Non-pigmented ciliary epithelial cell (primary cell): Measurements from ENCODE around the gene THEM4.

ENCODE experiments used
- DNase-seq: peaks from one replicate; pipeline ENCODE4 v3.0.0-alpha.2; 2010; ENCODE audit warnings: low read depth

The THEM4 gene

DNA sequence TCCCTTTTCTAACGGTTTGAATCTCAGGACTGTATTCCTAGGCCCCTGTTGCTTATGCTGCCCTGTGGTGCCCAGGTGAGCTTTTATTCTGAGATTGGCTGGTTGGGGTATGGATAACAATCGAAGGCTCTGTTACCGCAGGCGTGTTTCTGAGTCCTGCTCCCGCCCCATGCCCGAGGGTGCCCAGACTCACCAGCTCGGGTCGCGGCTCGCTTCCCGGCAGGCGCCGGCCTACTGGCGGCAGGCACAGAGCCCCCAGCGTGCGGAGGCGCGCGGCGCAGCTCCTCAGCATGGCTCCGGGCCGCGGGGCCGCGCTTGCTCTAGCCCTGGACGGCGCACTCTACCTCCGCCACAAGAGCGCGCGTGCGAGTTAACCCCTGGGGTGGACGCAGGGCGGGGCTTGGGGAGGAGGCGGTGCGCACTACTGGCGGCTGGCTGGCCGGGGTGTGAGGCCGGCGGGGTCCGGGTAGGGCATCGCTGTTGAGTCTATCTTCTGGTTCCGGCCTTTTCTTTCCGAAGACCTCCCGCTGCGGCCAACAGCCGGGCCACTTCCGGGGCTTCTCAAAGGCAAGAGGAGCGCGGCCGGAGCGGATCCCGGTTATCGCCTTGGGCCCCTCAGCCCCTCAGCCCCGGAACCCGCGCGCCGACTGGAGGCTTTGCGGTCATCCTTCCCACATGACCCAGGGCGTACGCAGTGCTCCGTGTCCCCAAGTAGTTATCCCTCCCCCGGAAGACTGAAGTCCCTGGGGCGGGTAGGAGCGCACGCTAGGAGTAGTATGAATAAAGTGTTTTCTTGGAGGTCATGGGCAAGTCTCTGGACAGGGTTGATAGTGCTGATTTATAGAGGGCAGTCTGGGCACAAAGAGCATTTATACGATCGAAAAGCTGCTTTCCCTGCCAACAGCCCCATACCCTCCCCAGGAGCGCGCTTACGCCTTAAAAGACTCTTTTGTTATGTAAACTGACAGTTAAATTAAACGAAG, at the start of gene THEM4:
TSS of gene THEM4 (minus strand) at position 345 of the 983 bp plus-strand sequence. CDS start at position 292, 53 bp downstream.
- peak; percentile 74 for DNase-seq

DNA sequence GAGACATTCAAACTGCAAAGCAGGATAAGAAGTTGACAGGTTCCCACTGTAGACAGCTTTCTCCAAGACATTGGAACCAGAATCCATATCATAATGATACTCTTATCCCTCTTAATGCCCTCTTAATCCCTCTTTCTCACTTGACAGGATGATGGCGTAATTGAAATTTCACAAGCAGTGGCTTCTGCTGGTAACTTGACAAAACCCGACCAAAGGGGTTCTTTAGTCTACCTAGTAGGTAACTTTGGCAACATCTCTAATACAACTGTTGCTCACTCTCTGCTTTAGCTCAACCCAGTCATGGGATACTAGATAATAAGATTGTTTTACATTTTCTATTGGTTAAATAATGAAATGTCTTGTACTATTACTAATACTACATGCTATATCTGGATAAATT, 49.6 kb upstream of the THEM4 start:
- no peak for DNase-seq

DNA sequence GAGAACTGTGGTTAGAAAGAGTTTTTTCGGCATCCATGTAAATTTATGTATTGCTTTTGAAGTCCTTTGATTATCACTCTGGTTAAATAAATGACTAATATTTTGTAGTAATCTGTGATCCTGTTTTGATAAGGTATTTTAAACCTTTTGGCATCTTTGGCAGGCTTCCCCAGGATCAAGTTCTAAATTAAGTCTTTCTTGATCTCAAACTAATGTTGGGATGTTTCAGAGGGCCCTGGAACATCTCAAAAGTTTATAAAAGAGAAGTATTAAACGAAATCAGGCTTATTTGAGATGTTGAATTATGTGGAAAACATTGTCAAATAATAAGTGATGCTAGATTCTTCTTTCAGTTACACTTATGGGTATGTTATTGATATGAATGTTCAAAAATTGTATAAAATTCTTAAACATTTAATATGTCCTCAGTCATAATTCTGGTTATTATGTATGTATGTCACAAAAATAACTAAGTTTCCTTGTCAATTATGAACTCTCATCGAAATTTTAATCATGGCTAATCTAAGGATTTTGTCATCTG, 47.7 kb upstream of the THEM4 start:
- DNase-seq: no peak

DNA sequence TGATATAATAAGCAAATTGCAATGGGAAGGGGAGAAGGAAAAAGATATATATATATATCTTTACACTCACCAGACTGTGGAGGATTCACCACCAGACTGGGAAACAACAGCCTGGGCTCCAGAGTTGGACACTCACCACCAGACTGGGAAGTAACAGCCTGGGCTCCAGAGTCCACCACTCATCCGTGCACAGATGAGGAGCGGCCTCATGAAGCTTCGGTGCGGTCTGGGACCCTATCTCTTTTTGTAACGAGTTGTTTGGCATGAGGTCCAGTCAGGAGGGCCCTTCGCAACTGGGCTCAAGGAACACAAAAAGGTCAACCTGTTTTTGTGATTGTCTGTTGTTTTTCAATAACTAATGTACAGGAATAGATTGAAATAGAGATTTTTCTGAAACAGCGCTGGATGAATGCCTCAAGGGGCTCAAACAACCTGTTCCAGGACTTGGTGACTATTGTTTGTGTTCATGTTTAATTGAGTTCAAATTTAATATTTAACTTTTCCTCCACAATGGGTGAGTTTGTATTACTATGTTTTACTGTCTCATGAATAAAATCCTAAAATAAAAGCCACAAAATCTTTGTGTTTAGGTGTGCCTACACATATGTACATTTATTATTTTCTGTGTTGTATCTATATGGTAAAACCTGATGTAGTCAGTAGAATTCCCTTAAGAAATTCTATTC, 44.2 kb upstream of the THEM4 start:
- no peak for DNase-seq

DNA sequence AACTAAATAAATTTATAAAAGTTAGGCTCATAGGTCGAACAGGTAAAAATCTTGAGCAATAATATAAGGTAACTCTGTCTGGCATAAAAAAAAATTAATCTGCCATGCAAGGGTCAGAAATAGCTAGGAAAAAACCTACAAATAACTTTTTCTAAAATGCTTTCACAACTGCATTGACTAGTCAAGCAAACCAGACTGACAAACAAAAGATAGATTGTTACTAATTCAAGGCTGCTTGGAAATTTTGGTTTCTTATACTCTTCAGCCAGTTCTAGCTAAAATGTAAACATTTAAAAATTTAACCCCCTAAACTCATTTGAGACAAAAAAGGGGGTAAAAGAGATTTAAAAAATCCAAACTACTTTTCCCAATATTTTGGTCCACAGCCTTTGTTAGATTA, 43.5 kb upstream of the THEM4 start:
- DNase-seq: no peak

DNA sequence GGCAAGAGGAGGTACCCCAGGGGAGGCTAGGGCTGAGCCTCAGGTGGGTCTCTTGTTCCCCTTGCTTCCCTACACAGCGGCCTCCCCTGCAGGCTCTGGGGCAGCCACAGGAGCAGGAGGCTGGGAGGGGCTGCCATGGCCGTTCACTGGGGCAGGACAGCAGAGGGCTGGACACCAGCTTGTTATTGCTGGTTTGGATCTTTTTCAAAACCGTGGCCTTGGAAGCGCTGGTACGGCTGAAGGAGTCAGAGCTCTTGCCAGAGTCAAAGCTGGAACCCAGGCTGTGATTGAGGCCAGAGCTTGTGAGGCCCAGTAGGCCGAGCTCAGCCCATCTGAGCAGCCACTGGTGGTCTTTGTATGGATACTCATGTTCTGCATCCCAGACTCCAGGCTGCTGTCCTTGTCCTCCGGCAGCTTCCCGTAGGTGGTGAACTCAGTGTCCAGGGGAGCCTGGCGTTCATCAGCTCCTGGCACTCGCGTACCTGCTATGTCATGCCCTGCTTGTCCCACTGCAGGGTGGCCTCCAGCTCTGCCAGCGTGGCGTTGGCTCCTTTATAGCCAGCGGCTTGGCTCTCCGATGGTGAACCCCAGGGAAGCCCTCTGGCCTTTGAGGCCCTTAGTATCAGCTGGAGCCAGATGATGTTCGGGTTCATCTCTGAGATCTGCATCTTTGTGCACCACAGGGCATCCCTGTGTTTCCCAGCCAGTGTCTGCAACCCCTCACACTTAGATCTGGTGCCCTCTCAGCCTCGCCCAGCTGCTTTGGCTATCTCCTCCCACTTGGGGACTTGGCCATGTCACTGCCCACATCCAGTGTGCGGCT, 40.3 kb upstream of the THEM4 start:
- DNase-seq: no peak

DNA sequence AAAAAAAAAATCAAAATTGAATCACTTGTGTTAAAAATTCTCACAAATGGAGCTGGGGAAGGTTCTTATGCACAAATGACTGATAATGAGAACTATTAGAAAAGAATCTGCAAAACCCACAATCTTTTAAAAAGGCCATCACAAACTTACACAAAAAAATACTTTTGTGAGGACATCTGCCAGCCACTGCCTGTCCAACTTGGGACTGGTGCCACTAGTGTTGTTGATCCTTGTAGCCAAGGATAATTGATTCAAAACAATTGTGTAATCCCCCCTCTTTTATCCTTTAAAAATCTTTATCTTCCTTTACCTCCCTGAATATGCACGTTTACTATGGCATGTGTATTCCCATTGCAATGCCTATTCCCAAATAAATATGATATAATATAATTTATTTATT, 39.2 kb upstream of the THEM4 start:
- no peak for DNase-seq

DNA sequence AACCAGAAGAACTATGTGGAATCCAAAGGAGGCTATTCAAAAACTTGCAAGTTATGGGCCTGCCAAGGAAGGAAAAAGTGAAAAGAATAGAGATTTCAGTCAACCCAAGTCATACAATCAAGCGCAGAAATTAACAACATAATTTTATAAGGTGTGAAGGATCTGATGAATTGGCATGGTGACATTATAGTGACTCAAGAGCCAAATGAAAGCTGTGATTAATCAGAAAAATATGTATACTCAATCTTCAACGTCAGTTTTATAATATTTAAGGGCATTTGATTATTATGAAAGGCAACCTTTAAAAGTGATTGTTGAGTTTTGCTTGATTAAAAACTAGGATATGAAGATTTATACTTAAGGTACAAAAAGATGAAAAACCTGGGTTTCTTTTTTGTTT, 37.8 kb upstream of the THEM4 start:
- no peak for DNase-seq

DNA sequence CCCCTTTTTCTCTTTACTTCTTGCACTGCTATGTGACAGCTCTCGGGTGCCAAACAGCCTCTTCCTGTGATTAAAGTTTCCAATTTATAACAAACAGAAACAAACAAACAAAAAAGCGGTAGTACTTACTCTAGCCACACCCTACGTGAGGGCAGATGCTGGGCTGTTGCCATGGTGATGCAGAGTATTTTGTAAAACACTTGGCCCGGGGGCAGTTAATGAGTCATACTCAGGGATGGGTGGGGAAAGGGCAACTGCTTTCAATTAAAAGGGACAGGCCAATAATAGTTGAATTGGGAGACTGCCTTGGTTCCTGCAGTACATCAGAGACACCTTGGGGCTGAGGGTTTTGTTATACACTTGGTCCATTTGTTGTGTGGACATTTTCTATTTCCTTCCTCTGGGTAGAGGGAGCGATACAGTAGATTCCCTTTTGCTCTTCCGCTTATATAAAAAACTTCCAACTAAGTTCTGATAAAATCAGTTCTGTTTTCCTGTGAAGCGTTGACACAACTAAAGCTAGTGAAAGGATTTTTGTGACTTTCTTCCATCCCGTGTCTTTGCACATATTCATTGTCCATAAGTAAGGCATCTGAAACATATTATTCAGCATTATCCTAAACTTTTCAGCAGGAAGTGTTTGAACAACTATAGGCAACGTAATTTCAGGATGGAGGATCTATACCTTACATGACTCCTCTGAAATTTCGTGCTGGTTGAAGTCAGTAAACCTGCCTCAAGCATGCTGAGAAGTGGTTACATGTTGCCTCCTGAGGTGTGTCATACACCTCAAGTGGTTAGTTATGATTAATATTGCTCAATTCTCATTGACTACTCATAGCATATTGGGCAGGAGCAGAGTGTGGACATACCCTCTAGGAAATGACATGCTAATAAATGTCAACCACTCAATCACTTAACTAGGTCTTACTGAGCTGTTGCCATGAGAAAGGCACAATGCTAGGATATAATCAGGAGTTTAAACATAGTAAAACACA, 36.7 kb upstream of the THEM4 start:
- peak; percentile 80 for DNase-seq

DNA sequence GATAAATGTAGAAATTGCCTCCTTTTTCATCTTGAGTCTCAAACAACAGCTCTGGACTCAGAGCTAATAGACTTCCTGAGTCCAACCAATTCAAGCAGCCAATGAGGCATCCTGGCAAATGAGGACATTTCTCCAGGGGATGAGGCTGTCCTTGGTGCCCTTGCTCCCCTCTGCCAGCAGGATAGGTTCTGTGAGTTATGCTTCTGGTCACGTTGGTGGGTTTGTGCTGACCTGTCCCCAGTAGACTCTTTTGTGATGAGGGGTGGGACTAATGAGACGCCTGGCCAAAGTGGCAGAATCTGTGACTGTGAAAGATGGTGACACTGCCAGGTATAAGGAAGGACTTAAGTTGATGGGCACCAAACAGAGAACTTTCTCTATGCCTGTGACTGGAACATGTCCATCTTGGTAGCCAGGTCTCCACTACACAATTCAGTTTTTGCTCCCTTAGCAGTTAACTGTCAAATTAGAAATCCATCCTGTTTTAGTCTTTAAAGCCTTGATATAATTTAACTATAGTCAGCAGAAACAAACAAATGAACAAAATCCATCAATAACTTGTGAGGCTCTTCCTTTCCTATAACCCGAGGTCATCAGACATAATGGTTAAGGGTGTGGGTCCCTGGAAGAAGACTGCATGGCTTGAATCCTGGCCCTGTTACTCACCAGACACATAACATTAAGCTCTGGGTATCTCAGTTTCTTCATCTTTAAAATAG, 35.7 kb upstream of the THEM4 start:
- DNase-seq: no peak

DNA sequence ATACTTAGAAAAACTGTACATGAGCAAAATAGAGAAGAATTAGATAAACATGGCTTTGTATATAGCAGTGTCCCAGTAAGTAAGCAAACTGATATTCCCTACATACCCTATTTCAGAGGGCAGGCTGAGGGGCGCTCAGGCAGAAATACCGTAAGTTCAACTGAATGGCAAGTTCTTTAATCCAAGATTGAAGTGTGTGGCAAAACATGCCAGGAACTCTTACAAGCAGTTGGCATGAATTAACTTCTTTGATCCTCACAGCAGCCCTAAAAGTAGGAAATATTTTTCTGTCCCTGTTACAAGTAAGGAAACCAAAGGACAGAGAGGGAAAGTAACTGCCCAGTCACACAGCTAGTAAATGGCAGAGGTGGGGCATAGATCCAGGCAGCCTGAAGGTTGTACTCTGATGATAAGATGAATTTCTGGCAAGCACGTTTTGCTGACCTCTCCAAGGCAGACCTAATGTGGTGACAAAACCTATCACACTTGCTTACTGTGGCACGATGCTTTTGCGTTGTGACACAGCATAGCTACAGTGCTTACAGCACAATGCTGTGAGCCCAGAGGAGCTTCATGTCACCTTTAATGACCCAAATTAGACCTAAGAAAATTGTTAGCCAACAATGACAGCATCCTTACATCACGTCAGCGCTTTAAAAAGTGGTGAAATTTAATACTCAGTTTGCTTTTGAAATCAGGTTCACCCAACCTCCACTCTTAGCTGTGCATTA, 35.0 kb upstream of the THEM4 start:
- DNase-seq: no peak

DNA sequence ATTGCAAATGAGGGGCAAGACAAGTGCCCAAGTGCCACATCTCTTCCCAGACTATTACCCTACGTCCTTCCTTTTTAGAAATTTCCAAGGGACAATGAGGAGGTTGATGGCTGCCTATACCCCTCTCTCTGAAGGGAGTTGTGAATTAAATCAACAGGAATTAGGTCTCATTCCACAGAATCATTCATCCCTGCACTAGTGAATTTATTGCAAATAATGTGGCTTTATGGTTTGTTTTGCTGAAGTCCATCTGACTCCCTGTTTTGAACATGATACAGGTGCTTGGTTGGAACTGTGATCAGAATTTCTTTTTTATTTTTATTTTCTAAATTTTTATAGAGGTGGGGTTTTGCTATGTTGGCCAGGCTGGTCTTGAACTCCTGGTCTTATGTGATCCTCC, 34.3 kb upstream of the THEM4 start:
- DNase-seq: no peak

DNA sequence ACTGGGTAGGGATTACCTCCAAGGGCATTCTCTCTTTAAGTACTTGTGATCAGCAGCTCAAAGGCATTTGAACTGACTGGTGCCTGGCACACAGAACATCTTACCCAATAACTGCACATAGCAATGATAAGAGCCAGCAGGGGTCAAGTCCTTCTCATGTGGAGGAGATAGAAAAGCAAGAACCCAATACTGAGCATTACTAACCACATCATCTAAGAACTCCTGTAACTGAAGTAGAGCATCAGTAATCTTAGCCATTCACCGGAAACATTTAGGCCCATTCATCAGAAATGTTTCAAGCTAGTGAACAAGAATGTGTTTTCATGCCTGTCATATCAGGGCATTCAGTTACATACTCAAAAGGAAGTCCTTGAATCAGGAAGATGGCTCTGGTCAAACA, 33.6 kb upstream of the THEM4 start:
- DNase-seq: peak; percentile 20

DNA sequence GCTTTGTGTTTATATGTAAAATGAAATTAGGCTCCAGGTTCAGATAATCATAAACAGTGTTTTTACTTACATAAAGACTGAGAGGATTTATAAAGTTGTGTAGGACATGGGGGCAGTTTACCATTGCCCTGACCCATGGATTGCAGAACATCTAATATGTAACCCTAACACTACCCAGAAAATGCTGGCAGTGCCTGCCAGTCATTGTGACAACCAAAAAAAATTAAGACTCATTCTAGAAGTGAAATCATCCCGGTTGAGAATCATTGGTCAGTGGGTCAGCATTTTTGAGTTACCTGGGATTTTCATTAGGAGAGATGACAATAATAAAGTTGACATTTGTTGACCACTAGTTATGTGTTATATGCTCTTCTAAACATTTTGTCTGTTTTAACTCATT, 31.2 kb upstream of the THEM4 start:
- no peak for DNase-seq

DNA sequence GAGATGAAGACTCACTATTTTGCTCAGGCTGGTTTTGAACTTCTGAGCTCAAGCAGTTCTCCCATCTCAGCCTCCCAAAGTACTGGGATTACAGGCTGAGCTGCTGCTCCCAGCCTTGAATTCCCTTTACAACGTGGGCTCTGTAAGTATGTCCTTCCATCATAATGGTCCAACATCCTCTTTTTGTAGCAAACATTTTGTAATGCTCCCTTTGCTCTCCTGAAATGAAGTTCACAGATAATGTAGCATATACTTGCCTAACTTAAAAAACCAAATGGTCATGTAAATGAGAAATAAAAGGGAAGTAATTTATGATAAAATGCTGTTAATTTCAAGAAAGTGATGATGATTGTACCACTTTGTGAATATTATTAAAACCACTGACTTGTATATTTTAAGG, 30.5 kb upstream of the THEM4 start:
- no peak for DNase-seq

DNA sequence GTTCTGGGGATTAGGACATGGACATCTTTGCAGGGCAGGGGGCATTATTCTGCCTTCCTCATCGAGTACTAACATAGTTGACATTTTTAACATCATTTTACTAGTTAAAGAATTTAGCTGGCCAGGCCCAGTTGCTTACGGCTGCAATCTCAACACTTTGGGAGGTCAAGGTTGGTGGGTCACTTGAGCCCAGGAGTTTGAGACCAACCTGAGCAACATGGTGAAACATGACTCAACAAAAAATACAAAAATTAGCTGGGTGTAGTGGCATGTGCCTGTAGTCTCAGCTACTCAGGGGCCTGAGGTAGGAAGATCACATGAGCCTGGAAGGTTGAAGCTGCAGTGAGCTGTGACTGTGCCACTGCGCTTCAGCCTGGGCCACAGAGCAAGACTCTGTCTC, 29.8 kb upstream of the THEM4 start:
- DNase-seq: no peak

DNA sequence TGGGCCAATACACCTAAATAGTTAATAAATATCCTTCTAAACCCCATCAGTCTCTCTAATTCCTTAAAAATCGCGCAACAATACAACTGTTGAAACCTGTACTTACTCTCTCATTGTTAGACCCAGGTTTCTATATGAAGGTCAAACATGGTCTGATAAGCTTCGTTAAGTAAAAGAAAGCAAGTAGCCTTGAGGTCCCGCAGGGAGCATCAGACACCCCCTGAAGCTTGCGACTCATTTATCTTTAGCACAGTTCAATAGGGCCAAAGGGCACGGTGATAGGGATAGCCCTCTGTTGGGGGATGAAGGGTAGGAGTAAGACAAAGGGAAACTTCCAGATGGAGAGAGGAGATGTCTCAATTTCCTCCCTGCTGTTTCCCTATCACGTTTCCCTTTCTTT, 27.3 kb upstream of the THEM4 start:
- no peak for DNase-seq

DNA sequence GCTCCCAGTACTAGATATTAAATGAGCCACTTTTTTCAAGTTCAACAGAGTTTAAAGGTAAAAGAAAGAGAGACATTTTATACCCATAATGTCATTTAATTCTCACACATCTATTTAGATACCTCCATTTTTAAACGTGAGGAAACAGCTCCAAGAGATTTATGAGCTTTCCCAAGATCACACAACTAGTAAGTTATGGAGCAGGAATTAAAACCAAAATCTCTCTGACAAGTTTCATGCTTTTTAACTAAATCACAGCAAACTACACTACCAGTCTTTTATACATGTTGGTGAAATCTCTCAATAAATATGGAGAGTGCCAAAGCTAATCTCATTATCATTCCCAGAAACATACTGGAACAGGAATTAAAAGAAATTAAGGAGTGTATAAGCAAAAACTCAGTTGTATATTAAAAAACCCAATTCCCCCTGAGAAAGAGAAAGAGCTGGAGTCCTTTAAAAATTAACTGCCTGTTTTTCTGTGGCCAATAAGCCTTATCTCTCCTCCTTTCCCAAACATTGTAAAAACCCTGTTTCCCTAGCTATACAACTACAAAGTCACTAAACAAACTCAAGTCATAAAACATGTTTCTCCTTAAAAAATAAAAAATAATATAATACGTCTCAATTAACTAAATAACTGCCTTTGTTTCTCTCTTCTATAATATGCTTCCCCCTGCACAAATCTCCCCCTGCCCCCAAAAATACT, 26.7 kb upstream of the THEM4 start:
- no peak for DNase-seq

DNA sequence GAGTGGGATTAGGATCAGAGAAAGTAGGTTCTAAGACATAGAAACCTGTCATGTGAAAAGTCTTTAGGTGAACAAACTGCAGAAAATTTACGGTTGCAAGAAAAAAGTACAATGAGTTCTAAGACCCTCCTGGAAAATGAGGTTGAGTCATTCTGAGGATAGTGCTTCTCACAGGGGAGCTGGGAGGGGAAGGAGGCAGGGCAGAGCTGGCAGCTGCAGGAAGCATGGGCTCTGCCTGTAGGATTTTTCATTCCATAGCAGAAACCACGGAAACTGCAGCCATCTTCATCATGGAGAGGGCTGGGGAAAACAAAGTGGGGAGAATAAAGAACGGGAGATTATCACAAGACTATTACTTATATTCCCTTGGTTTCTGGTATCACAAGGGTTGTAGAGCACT, 25.8 kb upstream of the THEM4 start:
- no peak for DNase-seq
